ENCODE data around the gene PLIN4.

PLIN4 gene

GRCh38 chr19:4488496-4488895 lies 29.8 kb downstream of the PLIN4 start:
- DNase-seq, result no peak

GRCh38 chr19:4487572-4487971 lies 30.7 kb downstream of the PLIN4 start:
- DNase-seq, result no peak

- no peak for DNase-seq
These were observed 34.9 kb downstream of the PLIN4 start for GRCh38 chr19:4483385-4483784.

DNA sequence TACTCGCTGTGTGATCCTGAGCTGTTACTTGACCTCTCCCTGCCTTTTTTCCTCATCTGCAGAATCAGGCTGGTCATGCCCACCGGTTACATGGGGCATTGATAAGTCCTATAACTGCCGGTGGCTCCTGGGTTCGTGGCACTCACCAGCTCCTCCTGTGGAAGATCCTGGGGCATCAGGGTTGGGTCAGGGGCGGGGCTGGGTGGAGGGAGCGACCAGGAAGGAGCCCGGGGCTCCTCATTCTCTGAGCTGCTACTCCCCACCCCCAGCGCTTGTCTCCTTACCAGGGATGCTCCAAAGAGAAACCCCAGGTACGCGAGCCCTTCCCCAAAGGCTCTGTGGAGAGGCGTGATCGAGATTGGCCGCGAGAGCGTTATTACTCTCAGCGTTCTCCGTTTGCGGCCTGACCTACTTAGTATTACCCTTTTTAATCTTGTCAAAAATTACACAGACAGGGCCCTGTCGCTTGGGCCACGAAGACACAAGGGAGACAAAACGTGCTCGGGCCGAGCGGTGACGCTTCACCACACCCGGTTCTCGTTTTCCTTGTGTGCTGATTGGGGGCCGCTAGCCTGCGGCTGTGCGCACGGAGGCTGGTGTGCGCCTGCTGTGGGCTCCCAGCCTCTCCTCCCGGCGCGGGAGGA lies 35.4 kb downstream of the PLIN4 start:
- no peak for DNase-seq

GRCh38 chr19:4477034-4477801 lies 41.1 kb downstream of the PLIN4 start:
- DNase-seq, result no peak

GRCh38 chr19:4474514-4475022 lies 43.7 kb downstream of the PLIN4 start:
- DNase-seq, result peak; percentile 91

DNA sequence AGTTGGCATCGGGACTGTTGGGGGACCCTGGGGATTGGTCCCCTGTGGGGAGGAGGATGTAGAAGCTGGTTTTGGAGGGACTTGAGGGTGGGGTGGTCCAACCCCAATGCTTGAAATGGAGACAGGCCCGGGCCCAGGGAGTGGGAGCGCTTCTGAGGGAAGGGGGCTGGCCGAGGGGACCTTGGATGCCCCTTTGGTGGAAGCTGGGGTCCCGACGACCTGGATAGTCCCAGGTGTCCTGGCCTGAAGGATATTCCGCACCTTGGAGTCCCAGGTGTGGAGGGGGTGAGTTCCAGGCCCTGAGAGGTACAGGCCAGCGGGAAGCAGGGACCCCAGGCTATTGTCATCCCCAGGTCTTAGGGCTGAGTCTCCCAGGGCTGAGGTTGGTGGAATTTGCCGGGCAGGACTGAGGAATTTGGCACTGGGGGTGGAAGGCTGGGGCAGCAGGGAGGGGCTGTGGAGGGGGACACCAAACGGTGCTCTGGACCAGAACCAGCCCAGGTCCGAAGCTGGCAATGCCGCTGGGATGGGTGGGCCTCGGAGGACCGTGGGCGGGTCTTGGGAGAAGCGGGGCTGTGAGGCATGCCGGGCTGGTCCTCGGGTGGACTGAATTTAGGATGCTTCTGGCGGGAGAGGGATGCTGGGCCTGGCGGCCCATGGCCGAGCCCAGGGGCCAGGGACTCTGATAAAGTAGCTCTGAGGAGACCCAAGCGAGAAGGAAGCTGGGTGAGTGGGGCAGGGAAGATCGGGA lies 44.3 kb downstream of the PLIN4 start:
- no peak for DNase-seq

DNA sequence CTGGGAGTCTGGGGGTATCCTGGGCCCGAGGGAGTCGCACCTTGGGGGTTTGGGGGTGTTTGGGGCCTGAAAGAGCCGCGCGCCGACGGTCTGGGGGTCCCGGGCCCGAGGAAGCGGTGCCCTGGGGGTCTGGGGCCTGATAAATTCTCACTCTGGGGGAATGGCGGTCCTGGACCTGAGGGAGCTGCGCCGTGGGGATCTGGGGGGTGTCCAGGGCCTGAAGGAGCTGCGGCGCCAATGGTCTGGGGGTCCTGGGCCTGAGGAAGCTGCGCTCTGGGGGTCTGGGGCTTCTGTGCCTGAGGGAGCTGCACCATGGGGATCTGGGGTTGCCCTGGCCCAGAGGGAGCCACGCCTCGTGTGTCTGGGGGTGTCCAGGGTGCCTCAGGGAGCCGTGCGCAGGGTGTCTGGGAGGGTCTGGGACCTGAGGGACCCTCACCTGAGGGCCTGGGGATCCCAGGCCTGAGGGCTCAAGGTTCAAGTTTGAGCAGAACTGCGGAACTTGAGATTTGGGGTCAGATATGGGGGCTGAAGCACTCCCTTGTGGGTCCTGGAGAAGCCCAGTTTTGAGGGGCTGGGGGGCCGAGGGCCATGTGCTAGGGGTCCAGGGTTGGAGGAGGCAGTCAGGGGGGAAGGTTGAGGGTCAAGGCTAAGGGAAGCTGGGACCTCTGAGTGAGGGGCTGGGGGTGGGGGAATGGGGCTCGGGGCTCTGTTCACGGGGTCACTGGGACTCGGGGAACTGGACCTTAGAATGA lies 45.1 kb downstream of the PLIN4 start:
- no peak for DNase-seq

- no peak for DNase-seq
These were observed 45.9 kb downstream of the PLIN4 start, which contains the start of gene HDGFL2 for GRCh38 chr19:4472174-4472974. Gene HDGFL2, plus strand, starts transcription at chr19:4472297. Its CDS starts 54 bp downstream, at chr19:4472351.

GRCh38 chr19:4471403-4472173 lies 46.7 kb downstream of the PLIN4 start:
- peak; percentile 100 for DNase-seq

- no peak for DNase-seq
These were observed 50.5 kb downstream of the PLIN4 start for GRCh38 chr19:4467835-4468234.

- no peak for DNase-seq
These were observed 53.3 kb downstream of the PLIN4 start for GRCh38 chr19:4464815-4465581.

- peak; percentile 100 for DNase-seq
These were observed 60.5 kb downstream of the PLIN4 start, which contains the start of gene UBXN6 for GRCh38 chr19:4457654-4458395. Gene UBXN6, minus strand, starts transcription at chr19:4457794. Its CDS starts 97 bp downstream, at chr19:4457697.

GRCh38 chr19:4456843-4457653 lies 61.2 kb downstream of the PLIN4 start:
- DNase-seq, result peak; percentile 91

GRCh38 chr19:4456476-4456842 lies 61.8 kb downstream of the PLIN4 start:
- DNase-seq, result peak; percentile 74

GRCh38 chr19:4455719-4456475 lies 62.4 kb downstream of the PLIN4 start:
- DNase-seq, result peak; percentile 84
